ENCODE data around the gene SCRT2.

Gene SCRT2

GRCh38 chr20:622161-622560, 53.4 kb downstream of the SCRT2 start:
- Histone ChIP-seq H3K9ac (ENCODE audit: low read length) (no peak overlapping the region), H3K4me3 (ENCODE audit: low read length) (no peak overlapping the region), H3K27me3 (ENCODE audit: low read depth, low read length) (peaks cover 11% of the 10 kb centered on the region; the same call in 1 of the 2 replicates), H3K36me3 (replicated peaks; ENCODE audit: low read depth, low read length) (no peaks in the 10 kb centered on the region), H2AFZ (ENCODE audit: low read depth, low read length) (no peak overlapping the region), H3K27ac (ENCODE audit: low read length) (no peak overlapping the region), H3K4me2 (ENCODE audit: low read length) (no peak overlapping the region), H3K9me3 (ENCODE audit: insufficient read depth, low read length) (peaks cover 6% of the 10 kb centered on the region; the same call in 1 of the 2 replicates), H4K20me1 (ENCODE audit: insufficient read depth, low read length) (no peaks in the 10 kb centered on the region), H3K4me1 (ENCODE audit: low read length) (peaks cover 9% of the 10 kb centered on the region), H3K79me2 (ENCODE audit: low read length) (no peaks in the 10 kb centered on the region)
- TF ChIP-seq EZH2phosphoT487 (IDR thresholded peaks at IDR 0.05; ENCODE audit: low read depth) (no peak), CTCF (IDR thresholded peaks at IDR 0.05; ENCODE audit: low read depth, low read length) (no peak)

GRCh38 chr20:621125-621756, 54.4 kb downstream of the SCRT2 start:
- TF ChIP-seq CTCF (IDR thresholded peaks at IDR 0.05; ENCODE audit: low read depth, low read length) (no peak), EZH2phosphoT487 (IDR thresholded peaks at IDR 0.05; ENCODE audit: low read depth) (no peak)
- no peak overlapping the region for H3K9ac ChIP-seq (ENCODE audit: low read length)

GRCh38 chr20:620246-620645, 55.4 kb downstream of the SCRT2 start:
- Histone ChIP-seq H2AFZ (ENCODE audit: low read depth, low read length) (no peak overlapping the region), H4K20me1 (ENCODE audit: insufficient read depth, low read length) (no peaks in the 10 kb centered on the region), H3K9ac (ENCODE audit: low read length) (no peak overlapping the region), H3K36me3 (replicated peaks; ENCODE audit: low read depth, low read length) (no peaks in the 10 kb centered on the region), H3K4me1 (ENCODE audit: low read length) (peaks cover 16% of the 10 kb centered on the region), H3K4me2 (ENCODE audit: low read length) (no peak overlapping the region), H3K79me2 (ENCODE audit: low read length) (no peaks in the 10 kb centered on the region), H3K9me3 (ENCODE audit: insufficient read depth, low read length) (peaks cover 6% of the 10 kb centered on the region; the same call in 1 of the 2 replicates), H3K4me3 (ENCODE audit: low read length) (no peak overlapping the region), H3K27me3 (ENCODE audit: low read depth, low read length) (peaks cover 11% of the 10 kb centered on the region; the same call in 1 of the 2 replicates), H3K27ac (ENCODE audit: low read length) (no peak overlapping the region)
- TF ChIP-seq CTCF (IDR thresholded peaks at IDR 0.05; ENCODE audit: low read depth, low read length) = no peak
- TF ChIP-seq EZH2phosphoT487 (IDR thresholded peaks at IDR 0.05; ENCODE audit: low read depth) = no peak

More at GRCh38 chr20:621125-621756, 54.4 kb downstream of the SCRT2 start:
- Histone ChIP-seq H4K20me1 (ENCODE audit: insufficient read depth, low read length) (no peaks in the 10 kb centered on the region), H3K27me3 (ENCODE audit: low read depth, low read length) (peaks cover 11% of the 10 kb centered on the region; the same call in 1 of the 2 replicates), H3K4me3 (ENCODE audit: low read length) (no peak overlapping the region), H3K36me3 (replicated peaks; ENCODE audit: low read depth, low read length) (no peaks in the 10 kb centered on the region), H3K79me2 (ENCODE audit: low read length) (no peaks in the 10 kb centered on the region), H3K27ac (ENCODE audit: low read length) (no peak overlapping the region), H3K4me1 (ENCODE audit: low read length) (peaks cover 9% of the 10 kb centered on the region), H3K4me2 (ENCODE audit: low read length) (no peak overlapping the region), H2AFZ (ENCODE audit: low read depth, low read length) (no peak overlapping the region), H3K9me3 (ENCODE audit: insufficient read depth, low read length) (peaks cover 6% of the 10 kb centered on the region; the same call in 1 of the 2 replicates)

- Histone ChIP-seq H3K4me1 (ENCODE audit: low read length) (peaks cover 13% of the 10 kb centered on the region), H3K79me2 (ENCODE audit: low read length) (no peaks in the 10 kb centered on the region), H3K36me3 (replicated peaks; ENCODE audit: low read depth, low read length) (no peaks in the 10 kb centered on the region), H3K9ac (ENCODE audit: low read length) (no peak overlapping the region), H3K27ac (ENCODE audit: low read length) (no peak overlapping the region), H3K4me3 (ENCODE audit: low read length) (no peak overlapping the region), H4K20me1 (ENCODE audit: insufficient read depth, low read length) (no peaks in the 10 kb centered on the region), H3K27me3 (ENCODE audit: low read depth, low read length) (peaks cover 11% of the 10 kb centered on the region; the same call in 1 of the 2 replicates), H3K9me3 (ENCODE audit: insufficient read depth, low read length) (peaks cover 6% of the 10 kb centered on the region; the same call in 1 of the 2 replicates), H3K4me2 (ENCODE audit: low read length) (no peak overlapping the region), H2AFZ (ENCODE audit: low read depth, low read length) (no peak overlapping the region)
- no peak for TF ChIP-seq CTCF (IDR thresholded peaks at IDR 0.05; ENCODE audit: low read depth, low read length)
- TF ChIP-seq EZH2phosphoT487 (IDR thresholded peaks at IDR 0.05; ENCODE audit: low read depth) = no peak
Measured at GRCh38 chr20:618980-619379, 56.6 kb downstream of the SCRT2 start.

All from OCI-LY3 (cell line).